ENCODE measurements around the gene SIN3B. TPM values are rescaled to one million over a fixed set of nuclear protein-coding genes. Genes with fewer than 3 reads are reported as not detected.
"Not testable (repeated sequence)": the region's sequence is repeated elsewhere in the genome, so short reads cannot be mapped to it uniquely, and the experiment has no call there.

The SIN3B gene
- polyA plus RNA-seq, 3 donors: 42.1 to 49.6 (median 44.1) TPM

DNA sequence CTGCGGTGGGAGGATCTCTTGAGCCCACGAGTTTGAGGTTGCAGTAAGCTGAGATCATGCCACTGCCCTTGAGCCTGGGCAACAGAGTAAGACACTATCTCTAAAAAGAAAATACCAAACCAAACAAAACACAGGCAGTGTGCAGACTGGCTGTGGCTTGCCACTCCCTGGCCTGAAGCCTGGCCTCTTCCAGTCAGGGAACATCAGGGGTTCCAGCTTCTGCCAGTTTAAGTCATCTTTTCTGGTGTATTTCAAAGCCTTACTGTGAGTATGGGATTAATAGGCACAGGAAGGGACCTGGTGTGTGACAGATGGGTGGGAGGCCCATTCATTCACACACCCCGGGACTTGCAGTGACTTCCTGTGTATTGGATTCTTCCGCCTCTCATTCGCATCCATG lies 32.6 kb downstream of the SIN3B start:
- no peak for DNase-seq (ENCODE audit: low read depth in 3 of 3, low spot score in 2 of 3)

DNA sequence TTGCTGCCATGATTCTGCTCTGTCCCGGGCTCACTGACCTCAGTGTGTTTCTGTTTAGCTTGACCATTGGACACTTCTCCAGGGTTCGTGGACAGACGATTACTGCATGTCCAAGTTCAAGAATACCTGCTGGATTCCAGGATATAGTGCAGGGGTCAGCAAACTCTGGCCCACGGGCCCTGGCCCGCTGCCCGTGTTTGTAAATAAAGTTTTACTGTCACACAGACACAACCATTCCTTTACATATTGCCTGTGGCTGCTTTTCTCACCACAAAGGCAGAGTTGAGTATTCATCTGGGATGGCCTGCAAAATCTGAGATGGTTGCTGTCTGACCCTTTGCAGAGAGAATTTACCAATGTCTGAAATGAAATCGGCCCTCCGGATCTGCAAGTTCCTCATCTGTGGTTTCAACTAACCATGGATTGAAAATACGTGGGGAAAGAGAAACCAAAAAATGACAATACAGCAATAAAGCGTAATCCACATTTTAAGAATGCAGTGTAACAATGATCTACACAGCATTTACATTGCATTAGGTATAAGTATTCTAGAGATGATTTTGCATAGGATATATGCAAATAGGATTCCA lies 33.7 kb downstream of the SIN3B start:
- DNase-seq (ENCODE audit: low read depth in 3 of 3, low spot score in 2 of 3): no peak

- no peak for DNase-seq (ENCODE audit: low read depth in 3 of 3, low spot score in 2 of 3)
Observed at GRCh38 chr19:16867211-16867610, 38.0 kb downstream of the SIN3B start.

- DNase-seq (ENCODE audit: low read depth in 3 of 3, low spot score in 2 of 3): no peak
Observed at GRCh38 chr19:16868423-16869130, 39.4 kb downstream of the SIN3B start.

DNA sequence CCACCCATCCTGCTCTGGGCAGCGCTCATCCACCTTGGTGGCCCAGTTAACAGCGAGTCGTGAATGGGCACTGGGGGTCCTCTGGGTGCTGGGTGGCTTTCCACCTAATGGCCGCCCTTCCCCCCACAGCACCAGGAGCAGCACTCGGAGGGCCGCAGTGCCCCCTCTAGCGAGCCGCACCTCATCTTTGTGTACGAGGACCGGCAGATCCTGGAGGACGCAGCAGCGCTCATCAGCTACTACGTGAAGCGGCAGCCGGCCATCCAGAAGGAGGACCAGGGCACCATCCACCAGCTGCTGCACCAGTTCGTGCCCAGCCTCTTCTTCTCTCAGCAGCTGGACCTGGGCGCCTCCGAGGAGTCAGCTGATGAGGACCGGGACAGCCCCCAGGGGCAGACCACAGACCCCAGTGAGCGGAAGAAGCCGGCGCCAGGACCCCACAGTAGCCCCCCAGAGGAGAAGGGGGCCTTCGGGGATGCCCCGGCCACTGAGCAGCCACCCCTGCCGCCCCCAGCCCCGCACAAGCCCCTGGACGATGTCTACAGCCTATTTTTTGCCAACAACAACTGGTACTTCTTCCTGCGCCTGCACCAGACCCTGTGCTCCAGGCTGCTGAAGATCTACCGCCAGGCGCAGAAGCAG lies 40.3 kb downstream of the SIN3B start:
- no peak for DNase-seq (ENCODE audit: low read depth in 3 of 3, low spot score in 2 of 3)

- no peak for DNase-seq (ENCODE audit: low read depth in 3 of 3, low spot score in 2 of 3)
Observed at GRCh38 chr19:16871871-16872270, 42.7 kb downstream of the SIN3B start.

DNA sequence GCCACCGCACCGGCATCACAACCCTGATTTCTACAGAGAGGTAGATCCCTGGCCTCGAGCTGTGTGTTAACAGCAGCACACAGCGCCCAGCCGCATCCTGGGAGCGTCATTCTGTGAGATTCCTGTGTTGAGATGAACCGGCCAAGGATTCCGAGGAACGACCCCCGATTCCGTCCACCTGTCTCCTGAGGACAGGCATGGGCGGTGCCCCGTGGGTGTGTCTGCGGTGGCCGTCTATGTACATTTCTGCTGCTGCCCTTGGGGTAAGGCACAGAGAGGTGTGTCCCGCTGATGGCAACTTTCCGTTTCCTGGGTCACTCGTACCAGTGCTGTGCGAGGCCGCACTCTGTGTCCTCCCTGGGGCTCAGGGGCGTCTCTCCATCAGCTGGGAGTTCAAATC lies 43.5 kb downstream of the SIN3B start:
- DNase-seq (ENCODE audit: low read depth in 3 of 3, low spot score in 2 of 3): no peak

GRCh38 chr19:16873594-16873993 lies 44.4 kb downstream of the SIN3B start:
- no peak for DNase-seq (ENCODE audit: low read depth in 3 of 3, low spot score in 2 of 3)

GRCh38 chr19:16874250-16874977 lies 45.2 kb downstream of the SIN3B start:
- DNase-seq (ENCODE audit: low read depth in 3 of 3, low spot score in 2 of 3): no peak

GRCh38 chr19:16874978-16875299 lies 45.7 kb downstream of the SIN3B start:
- not testable (repeated sequence) for DNase-seq (ENCODE audit: low read depth in 3 of 3, low spot score in 2 of 3)

GRCh38 chr19:16875584-16876555 lies 46.7 kb downstream of the SIN3B start:
- DNase-seq (ENCODE audit: low read depth in 3 of 3, low spot score in 2 of 3): no peak

DNA sequence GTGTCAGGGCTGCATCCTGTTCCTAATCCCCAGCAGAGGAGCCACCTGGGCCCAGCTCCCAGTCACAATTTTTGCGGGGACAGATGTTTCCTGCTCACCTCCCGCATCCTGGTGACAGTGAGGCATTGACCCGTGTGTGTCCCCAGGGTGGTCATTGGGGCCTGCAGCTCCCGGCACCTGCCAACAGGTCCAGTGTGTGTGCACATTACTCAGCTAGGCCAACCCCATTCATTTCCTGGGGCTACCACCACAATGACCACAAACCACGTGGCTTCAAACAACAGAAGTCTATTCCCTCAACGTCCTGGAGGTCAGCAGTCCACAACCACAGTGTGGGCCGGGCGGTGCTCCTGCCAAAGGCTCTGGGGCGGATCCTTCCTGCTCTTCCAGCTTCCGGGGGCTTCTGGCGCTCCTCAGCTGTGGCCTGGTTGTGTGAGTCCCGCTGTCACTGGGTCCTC lies 47.7 kb downstream of the SIN3B start:
- DNase-seq (ENCODE audit: low read depth in 3 of 3, low spot score in 2 of 3): no peak

DNA sequence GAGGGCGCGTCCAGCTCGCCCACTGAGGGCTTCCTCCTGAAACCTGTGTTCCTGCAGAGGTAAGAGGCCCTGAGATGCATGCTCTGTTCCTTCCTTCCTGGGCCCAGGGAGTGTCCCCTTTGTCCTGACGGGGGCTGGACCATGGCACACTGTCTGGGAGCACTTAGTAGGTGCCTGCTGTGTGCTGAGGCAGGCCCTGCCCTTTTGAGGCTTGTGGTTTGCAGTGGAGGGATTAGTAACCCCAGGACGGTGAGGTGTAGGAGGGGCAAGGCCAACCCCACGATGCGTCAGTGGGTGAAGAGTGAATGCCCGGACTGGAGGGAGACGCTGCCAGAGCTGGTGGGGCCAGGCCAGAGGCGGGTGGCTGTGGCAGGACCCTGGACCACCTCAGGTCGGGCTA lies 48.4 kb downstream of the SIN3B start:
- no peak for DNase-seq (ENCODE audit: low read depth in 3 of 3, low spot score in 2 of 3)

DNA sequence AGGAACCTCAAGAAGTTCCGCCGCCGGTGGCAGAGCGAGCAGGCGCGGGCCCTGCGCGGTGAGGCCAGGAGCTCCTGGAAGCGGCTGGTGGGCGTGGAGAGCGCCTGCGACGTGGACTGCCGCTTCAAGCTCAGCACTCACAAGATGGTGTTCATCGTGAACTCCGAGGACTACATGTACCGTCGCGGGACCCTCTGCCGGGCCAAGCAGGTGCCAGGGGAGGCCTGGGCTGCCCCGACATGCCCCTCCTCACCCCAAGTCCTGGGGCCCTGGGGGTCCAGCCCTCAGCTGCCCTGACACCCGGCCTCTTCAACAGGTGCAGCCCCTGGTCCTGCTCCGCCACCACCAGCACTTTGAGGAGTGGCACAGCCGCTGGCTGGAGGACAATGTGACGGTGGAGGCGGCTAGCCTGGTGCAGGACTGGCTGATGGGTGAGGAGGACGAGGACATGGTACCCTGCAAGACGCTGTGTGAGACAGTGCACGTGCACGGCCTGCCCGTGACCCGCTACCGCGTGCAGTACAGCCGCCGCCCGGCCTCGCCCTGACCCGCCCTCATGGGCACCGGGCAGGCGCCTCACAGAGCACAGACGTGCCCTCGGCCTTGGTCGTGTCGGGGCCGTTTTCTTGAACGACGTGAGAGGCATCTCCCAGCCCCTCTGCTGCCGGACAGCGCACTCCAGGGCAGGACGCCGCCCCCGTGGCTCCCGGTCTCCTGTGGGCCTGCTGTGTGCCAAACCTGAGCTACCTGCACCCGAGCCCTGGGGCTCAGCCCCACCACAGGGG lies 49.2 kb downstream of the SIN3B start:
- DNase-seq (ENCODE audit: low read depth in 3 of 3, low spot score in 2 of 3): no peak

GRCh38 chr19:16880884-16881554 lies 51.8 kb downstream of the SIN3B start:
- DNase-seq (ENCODE audit: low read depth in 3 of 3, low spot score in 2 of 3): no peak

DNA sequence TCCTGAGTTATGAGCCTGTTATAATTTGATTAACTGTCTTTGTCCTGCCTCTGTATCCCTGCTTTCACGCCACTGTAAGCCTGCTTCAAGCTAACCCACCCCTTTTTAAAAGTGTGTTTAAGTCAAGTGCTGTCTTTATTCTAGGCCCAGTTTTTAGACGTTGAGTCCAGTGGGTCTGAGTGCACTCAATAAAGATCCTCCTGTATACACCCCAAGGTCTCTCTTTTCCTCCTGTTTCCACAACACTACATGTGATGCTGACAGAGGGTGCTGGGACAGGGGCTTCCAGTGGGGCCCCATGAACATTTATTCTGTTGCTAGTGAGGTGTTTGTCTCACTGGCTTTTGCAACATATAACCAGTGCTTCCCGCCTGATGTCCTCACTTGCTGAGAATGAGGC lies 52.9 kb downstream of the SIN3B start:
- DNase-seq (ENCODE audit: low read depth in 3 of 3, low spot score in 2 of 3): no peak

GRCh38 chr19:16883522-16883921 lies 54.3 kb downstream of the SIN3B start:
- no peak for DNase-seq (ENCODE audit: low read depth in 3 of 3, low spot score in 2 of 3)

DNA sequence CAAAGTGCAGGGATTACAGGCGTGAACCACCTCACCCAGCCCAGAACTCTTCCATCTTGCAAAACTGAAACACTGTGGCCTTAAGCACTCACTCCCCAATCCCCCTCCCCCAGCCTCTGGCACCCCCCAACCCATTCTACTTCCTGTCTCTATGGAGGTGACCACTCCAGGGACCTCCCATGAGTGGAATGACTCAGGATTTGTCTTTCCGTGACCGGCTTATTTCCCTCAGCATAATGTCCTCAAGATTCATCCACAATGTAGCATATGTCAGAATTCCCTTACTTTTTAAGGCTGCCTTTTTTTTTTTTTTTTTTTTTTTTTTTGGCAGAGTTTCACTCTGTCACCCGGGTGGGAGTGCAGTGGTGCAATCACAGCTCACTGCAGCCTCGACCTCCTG lies 56.0 kb downstream of the SIN3B start:
- no peak for DNase-seq (ENCODE audit: low read depth in 3 of 3, low spot score in 2 of 3)

DNA sequence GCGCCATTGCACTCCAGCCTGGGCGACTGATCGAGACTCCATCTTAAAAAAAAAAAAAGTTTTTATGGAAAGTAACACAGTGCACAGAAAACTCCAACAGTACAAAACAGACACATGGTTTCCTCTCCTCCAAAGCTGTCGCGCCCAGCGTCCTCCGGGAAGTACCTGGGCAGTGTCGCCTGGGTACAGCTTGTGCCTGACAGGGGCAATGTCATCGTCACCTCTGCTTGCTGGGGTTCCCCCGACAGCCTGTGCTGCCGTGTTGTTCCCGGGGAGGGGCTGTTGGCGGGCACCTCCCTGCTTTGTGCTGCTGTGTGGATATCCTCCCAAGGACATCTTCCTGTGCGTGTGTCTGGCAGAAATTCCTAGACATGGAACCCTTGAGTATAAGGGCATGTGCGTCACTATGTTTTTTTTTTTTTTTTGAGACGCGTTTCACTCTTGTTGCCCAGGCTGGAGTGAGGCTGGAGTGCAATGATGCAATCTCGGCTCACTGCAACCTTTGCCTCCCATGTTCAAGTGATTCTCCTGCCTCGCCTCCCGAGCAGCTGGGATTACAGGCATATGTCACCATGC lies 57.2 kb downstream of the SIN3B start:
- DNase-seq (ENCODE audit: low read depth in 3 of 3, low spot score in 2 of 3): no peak

All from right renal cortex interstitium (tissue), 3 donors.